MM.1S (cell line): ENCODE results near the gene ACTA1.

Source experiments
- DNase-seq: peaks from one replicate; pipeline ENCODE4 v3.0.0-alpha.2; 2015
- H2AFZ ChIP-seq: fragments of 300-600 bp; sonication (generic); 2 replicates; pipeline ENCODE4 v1.6.0; 2016; ENCODE audit warnings: antibody characterized with exemption, low read length
- H3F3A ChIP-seq: fragments of 300-600 bp; sonication (generic); 2 replicates; pipeline ENCODE4 v1.6.1; 2016; ENCODE audit warnings: mild to moderate bottlenecking, antibody characterized with exemption, low read length, moderate library complexity, mixed read lengths; ENCODE audit not compliant: insufficient read depth
- H3K27ac ChIP-seq: fragments of 300-600 bp; sonication (generic); 2 replicates; pipeline ENCODE4 v1.5.1; 2016; ENCODE audit warnings: mild to moderate bottlenecking, low read length
- H3K27me3 ChIP-seq: fragments of 300-600 bp; sonication (generic); replicated peaks from 2 replicates; pipeline ENCODE4 v1.6.0; 2016; ENCODE audit warnings: low read length; ENCODE audit not compliant: insufficient read depth
- H3K36me3 ChIP-seq: fragments of 300-600 bp; sonication (generic); replicated peaks from 2 replicates; pipeline ENCODE4 v1.6.1; 2016; ENCODE audit warnings: mild to moderate bottlenecking, low read length, mixed read lengths; ENCODE audit not compliant: insufficient read depth
- H3K4me1 ChIP-seq: fragments of 300-600 bp; sonication (generic); 2 replicates; pipeline ENCODE4 v1.6.1; 2016; ENCODE audit warnings: low read length, mixed read lengths
- H3K4me2 ChIP-seq: fragments of 300-600 bp; sonication (generic); 2 replicates; pipeline ENCODE4 v1.6.0; 2016; ENCODE audit warnings: low read depth, low read length
- H3K4me3 ChIP-seq: fragments of 300-600 bp; sonication (generic); 2 replicates; pipeline ENCODE4 v1.5.1; 2016; ENCODE audit warnings: low read length, mixed read lengths
- H3K79me2 ChIP-seq: fragments of 300-600 bp; sonication (generic); 2 replicates; pipeline ENCODE4 v1.6.1; 2016; ENCODE audit warnings: mixed run types, low read length, mixed read lengths
- H3K9ac ChIP-seq: fragments of 300-600 bp; sonication (generic); 2 replicates; pipeline ENCODE4 v1.6.1; 2016; ENCODE audit warnings: low read length, mixed read lengths
- H3K9me2 ChIP-seq: fragments of 300-600 bp; sonication (generic); replicated peaks from 2 replicates; pipeline ENCODE4 v1.6.1; 2016; ENCODE audit warnings: mild to moderate bottlenecking, low read length, mixed read lengths; ENCODE audit not compliant: insufficient read depth
- H3K9me3 ChIP-seq: fragments of 300-600 bp; sonication (generic); replicated peaks from 2 replicates; pipeline ENCODE4 v1.6.1; 2016; ENCODE audit warnings: mild to moderate bottlenecking, low read length, mixed read lengths; ENCODE audit not compliant: insufficient read depth
- H4K20me1 ChIP-seq: fragments of 300-600 bp; sonication (generic); 2 replicates; pipeline ENCODE4 v1.6.1; 2016; ENCODE audit warnings: mild to moderate bottlenecking, low read length, moderate library complexity, mixed read lengths; ENCODE audit not compliant: insufficient read depth
- EZH2 ChIP-seq: fragments of 300-600 bp; sonication (generic); optimal IDR thresholded peaks from 2 replicates; pipeline ENCODE3; 2017; ENCODE audit warnings: low read depth, mild to moderate bottlenecking, antibody characterized with exemption, low read length, mixed read lengths
- EZH2phosphoT487 ChIP-seq: fragments of 300-600 bp; sonication (generic); IDR thresholded peaks from 2 replicates; pipeline ENCODE4 v1.6.1; 2018; ENCODE audit warnings: antibody characterized with exemption, low read length
- TF ChIP-seq, protein P1 (sequence below): fragments of 300-600 bp; sonication (generic); IDR thresholded peaks from 2 replicates; pipeline ENCODE4 v1.5.1; 2016; ENCODE audit warnings: antibody characterized with exemption, low read length, mixed read lengths

ACTA1 gene

GRCh38 chr1:229392936-229393335, 41.0 kb downstream of the ACTA1 start:
- no peak overlapping the region for H2AFZ ChIP-seq
- H3K9me3 ChIP-seq = no peaks in the 10 kb centered on the region
- DNase-seq = no peak
- no peak for TF ChIP-seq EZH2phosphoT487
- TF ChIP-seq EZH2 = no peak
- TF ChIP-seq, protein P1, sequence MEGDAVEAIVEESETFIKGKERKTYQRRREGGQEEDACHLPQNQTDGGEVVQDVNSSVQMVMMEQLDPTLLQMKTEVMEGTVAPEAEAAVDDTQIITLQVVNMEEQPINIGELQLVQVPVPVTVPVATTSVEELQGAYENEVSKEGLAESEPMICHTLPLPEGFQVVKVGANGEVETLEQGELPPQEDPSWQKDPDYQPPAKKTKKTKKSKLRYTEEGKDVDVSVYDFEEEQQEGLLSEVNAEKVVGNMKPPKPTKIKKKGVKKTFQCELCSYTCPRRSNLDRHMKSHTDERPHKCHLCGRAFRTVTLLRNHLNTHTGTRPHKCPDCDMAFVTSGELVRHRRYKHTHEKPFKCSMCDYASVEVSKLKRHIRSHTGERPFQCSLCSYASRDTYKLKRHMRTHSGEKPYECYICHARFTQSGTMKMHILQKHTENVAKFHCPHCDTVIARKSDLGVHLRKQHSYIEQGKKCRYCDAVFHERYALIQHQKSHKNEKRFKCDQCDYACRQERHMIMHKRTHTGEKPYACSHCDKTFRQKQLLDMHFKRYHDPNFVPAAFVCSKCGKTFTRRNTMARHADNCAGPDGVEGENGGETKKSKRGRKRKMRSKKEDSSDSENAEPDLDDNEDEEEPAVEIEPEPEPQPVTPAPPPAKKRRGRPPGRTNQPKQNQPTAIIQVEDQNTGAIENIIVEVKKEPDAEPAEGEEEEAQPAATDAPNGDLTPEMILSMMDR = no peak
- no peak overlapping the region for H3K9ac ChIP-seq
- no peak overlapping the region for H3K4me3 ChIP-seq
- H3K4me1 ChIP-seq = no peaks in the 10 kb centered on the region
- no peaks in the 10 kb centered on the region for H3K27me3 ChIP-seq
- H3K9me2 ChIP-seq = no peaks in the 10 kb centered on the region
- no peaks in the 10 kb centered on the region for H3K36me3 ChIP-seq
- no peaks in the 10 kb centered on the region for H3K79me2 ChIP-seq
- no peaks in the 10 kb centered on the region for H3F3A ChIP-seq
- H4K20me1 ChIP-seq = no peaks in the 10 kb centered on the region
- H3K27ac ChIP-seq = no peak overlapping the region
- no peak overlapping the region for H3K4me2 ChIP-seq

DNA sequence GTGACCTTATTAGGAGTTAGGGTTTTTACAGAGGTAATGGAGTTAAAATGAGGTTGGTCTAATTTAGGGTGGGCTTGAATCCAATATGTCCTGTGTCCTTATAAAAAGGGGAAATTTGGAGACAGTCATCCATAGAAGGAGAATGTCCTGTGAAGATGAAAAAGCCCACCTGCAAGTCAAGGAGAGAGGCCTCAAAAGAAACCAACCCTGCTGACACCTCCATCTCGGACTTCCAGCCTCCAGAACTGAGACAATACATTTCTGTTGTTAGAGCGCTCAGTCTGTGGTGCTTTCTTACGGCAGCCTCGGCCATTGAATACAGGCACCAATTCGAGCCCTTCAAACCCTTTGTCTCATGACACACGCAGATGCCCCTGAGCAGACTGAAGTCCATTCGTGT, 43.8 kb downstream of the ACTA1 start:
- H4K20me1 ChIP-seq = no peaks in the 10 kb centered on the region
- H3K4me1 ChIP-seq = no peaks in the 10 kb centered on the region

DNA sequence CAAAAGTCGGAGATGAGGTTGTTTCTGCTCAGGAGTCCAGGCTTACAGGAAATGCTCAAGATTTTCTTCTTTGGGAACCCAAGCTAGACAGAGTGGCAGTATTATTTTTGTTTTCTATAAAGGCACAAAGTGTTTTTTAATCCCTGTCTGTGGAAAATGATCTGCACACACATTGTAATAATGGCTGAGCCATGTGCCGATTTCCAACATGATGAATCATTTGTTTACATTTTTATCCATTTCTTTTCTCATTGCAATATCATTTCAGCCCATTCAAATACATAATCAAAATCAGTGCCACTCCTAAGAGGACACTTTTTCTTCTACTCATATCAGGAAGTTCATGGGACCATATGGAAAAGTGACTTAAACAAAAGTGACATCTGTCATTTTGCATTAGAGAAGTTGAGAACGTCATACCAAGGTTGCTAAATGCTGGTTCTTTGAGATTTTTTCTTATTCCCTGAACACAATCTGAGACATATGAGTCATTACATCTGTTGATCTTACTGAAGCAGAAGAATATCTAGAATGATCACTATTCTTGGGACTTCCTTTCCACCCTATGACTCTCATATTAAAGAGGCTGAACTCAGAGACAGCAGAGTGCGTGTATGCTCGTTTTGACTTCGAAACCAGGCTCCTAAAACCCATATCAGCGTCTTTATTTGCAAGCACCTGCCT, 44.9 kb downstream of the ACTA1 start:
- Histone ChIP-seq H3K4me1 (no peaks in the 10 kb centered on the region), H3K9me3 (no peaks in the 10 kb centered on the region), H3K9me2 (no peaks in the 10 kb centered on the region), H3K9ac (no peak overlapping the region), H3K36me3 (no peaks in the 10 kb centered on the region), H3K4me3 (no peak overlapping the region), H3K79me2 (no peaks in the 10 kb centered on the region), H2AFZ (no peak overlapping the region), H4K20me1 (no peaks in the 10 kb centered on the region), H3F3A (no peaks in the 10 kb centered on the region), H3K27me3 (no peaks in the 10 kb centered on the region), H3K4me2 (no peak overlapping the region), H3K27ac (no peak overlapping the region)
- TF ChIP-seq EZH2phosphoT487 (no peak), EZH2 (no peak)
- TF ChIP-seq, protein P1 = no peak
- DNase-seq = no peak

More for the DNA sequence above, 43.8 kb downstream of the ACTA1 start:
- H3K36me3 ChIP-seq = no peaks in the 10 kb centered on the region
- H3K9me2 ChIP-seq = no peaks in the 10 kb centered on the region
- H2AFZ ChIP-seq = no peak overlapping the region
- no peak overlapping the region for H3K4me2 ChIP-seq
- H3K27ac ChIP-seq = no peak overlapping the region
- DNase-seq = no peak
- H3K9me3 ChIP-seq = no peaks in the 10 kb centered on the region
- TF ChIP-seq EZH2phosphoT487 (no peak), EZH2 (no peak)
- TF ChIP-seq, protein P1 = no peak
- no peak overlapping the region for H3K9ac ChIP-seq
- no peak overlapping the region for H3K4me3 ChIP-seq
- no peaks in the 10 kb centered on the region for H3K79me2 ChIP-seq
- no peaks in the 10 kb centered on the region for H3K27me3 ChIP-seq
- H3F3A ChIP-seq = no peaks in the 10 kb centered on the region
